GM19438 (cell line): ENCODE measurements around the gene SGMS1.
"Not testable (repeated sequence)": the region's sequence is repeated elsewhere in the genome, so short reads cannot be mapped to it uniquely, and the experiment has no call there.

Experiments
- ATAC-seq: cut with Tn5 transposase; IDR thresholded peaks from one replicate; pipeline ENCODE4 v1.9.1; 2021; ENCODE audit warnings: low read depth; ENCODE audit not compliant: unreplicated experiment

The SGMS1 gene

DNA sequence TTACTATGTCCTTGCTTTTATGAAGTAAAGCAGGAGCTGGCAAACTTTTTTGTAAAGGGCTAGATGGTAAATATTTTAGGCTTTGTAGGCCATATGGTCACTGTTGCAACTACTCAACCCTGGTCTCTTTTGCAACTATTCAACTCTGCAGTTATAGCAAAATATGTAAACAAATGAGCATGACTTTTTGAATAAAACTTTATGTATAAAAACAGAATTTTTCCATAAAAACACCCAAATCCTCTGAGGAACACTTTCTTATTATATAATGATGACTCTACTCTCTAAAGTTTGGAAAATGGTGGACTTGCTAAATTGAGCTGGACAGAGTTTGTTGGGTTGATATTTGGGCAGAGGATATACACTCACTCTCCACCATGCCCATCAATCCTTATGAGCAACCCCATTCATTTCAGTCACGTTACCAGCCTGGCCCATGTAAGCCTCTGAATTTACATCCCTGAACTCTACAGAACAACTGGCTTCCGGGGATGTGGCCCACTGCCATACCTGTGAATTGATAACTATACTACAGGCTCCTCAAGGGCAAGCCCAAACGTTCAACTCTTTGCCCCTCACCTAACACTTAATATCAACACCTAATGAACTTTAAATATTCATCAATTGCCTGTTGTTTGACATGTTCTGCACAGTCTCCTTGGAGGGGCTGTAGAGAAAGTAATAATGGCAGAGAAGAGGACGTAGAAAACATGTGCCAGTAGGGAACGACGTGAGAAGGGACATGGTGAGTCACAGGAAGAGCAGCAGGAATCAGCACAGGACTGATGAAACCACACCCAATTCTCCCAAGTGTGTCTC lies 37.6 kb downstream of the SGMS1 start:
- no peak for ATAC-seq

GRCh38 chr10:50582766-50583762 lies 40.7 kb downstream of the SGMS1 start:
- ATAC-seq, result no peak

GRCh38 chr10:50582046-50582445 lies 41.7 kb downstream of the SGMS1 start:
- ATAC-seq, result no peak

GRCh38 chr10:50580262-50580891 lies 43.4 kb downstream of the SGMS1 start:
- no peak for ATAC-seq

DNA sequence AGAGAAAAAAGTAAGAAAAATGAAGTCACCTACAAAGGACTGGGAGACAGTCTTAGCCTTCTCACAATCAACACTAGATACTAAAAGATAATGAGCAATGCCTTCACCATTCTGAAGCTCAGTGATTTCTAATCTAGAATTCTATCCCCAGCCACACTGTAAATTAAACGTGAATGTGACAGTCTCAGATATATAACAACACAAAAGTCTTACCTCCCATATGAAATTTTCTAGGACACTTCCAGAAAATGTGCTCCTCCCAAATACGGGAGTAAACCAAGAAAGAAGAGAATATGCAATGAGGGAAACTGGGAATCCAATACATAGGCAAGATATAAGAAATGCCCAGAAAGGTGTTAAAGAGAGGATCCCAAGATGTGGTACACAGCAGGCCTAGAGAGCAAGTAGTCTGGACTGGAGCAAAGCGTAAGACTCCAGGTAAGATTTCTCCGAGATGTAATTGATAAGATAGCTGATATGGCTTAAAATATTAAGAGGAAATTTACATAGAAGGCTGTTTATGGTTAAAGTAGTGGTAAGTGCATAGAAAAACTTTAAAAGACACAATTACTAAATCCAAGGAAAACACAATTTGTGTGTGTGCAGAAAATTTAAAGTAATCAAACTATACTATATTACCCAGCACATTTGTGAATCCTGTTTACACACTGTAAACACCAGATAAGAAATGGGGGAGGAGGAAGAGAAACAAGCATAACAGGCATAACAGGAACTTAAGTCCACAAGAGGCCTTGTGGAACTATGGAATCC lies 44.1 kb downstream of the SGMS1 start:
- no peak for ATAC-seq

GRCh38 chr10:50578949-50579348 lies 44.8 kb downstream of the SGMS1 start:
- no peak for ATAC-seq

- no peak for ATAC-seq
Measured at GRCh38 chr10:50577681-50578350, 45.9 kb downstream of the SGMS1 start.

DNA sequence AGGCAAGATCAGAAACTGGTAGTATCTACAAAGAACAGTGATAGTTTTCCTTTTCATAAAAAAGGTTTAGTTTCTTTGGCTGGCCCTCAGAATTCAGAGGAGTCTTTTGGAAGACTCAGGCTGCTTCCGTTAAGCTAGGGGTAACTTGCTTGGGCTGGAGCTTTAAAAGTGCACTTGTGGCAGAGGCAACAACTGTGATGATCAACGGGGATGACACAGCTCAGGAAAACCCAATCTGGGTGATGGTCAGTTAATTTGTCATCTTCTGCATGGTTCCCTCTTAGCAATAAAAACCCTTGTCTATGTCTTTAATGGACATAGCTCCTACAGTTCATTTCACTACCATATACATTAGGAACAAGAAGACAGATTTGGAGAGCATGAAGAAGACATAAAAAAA lies 46.7 kb downstream of the SGMS1 start:
- no peak for ATAC-seq

- ATAC-seq, result no peak
Measured at GRCh38 chr10:50576245-50576815, 47.4 kb downstream of the SGMS1 start.

- ATAC-seq, result no peak
Measured at GRCh38 chr10:50575477-50576244, 48.1 kb downstream of the SGMS1 start.

GRCh38 chr10:50574931-50575330 lies 48.8 kb downstream of the SGMS1 start:
- no peak for ATAC-seq

DNA sequence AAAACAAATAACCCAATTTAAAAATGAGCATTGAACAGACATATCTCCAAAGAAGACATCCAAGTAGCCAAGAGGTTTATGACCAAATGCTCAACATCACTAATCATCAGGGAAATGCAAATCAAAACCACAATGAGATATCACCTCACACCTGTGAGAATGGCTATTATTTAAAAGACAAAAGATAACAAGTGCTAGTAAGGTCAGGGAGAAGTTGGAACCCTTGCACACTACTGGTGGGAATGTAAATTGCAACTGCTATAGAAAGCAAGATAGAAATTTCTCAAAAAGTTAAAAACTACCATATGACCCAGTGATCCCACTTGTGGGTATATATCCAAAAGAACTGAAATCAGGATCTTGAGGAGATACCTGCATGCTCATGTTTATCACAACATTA lies 49.5 kb downstream of the SGMS1 start:
- no peak for ATAC-seq

DNA sequence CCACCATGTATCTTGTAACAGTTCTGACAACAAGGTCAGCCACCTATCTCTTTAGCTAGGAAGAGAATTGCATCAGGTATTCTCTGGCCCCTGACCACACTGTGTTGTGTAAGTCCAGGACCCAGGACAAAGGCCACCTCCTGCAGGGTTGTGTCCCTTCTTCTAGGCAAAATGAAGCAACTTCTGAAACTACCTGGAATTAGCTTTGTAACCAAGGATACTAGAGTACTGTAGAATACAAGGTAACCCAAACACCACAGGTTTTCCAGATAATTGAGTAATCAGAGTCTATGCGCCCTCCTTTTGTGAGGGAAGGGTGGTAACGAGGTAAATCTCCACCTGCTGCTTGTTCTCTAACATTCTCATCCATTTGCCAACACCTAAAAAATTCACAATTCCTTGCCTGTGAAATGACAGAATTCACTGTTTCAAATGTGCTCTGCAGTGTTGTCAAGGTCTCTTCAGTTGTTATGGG lies 51.7 kb downstream of the SGMS1 start:
- ATAC-seq, result no peak

DNA sequence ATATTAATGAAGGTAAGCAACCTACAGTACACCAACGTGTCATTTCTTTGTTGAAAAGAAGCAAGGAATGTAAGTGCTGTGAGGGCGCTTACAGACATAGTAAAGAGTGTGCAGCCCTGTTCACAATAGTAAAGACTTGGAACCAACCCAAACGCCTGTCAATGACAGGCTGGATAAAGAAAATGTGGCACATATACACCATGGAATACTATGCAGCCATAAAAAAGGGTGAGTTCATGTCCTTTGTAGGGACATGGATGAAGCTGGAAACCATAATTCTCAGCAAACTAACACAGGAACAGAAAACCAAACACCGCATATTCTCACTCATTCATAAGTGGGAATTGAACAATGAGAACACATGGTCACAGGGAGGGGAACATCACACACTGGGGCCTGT lies 55.0 kb downstream of the SGMS1 start:
- ATAC-seq, result not testable (repeated sequence)

GRCh38 chr10:50567384-50567783 lies 56.4 kb downstream of the SGMS1 start:
- no peak for ATAC-seq

GRCh38 chr10:50566150-50566549 lies 57.6 kb downstream of the SGMS1 start:
- no peak for ATAC-seq

GRCh38 chr10:50565301-50566083 lies 58.3 kb downstream of the SGMS1 start:
- ATAC-seq, result no peak

DNA sequence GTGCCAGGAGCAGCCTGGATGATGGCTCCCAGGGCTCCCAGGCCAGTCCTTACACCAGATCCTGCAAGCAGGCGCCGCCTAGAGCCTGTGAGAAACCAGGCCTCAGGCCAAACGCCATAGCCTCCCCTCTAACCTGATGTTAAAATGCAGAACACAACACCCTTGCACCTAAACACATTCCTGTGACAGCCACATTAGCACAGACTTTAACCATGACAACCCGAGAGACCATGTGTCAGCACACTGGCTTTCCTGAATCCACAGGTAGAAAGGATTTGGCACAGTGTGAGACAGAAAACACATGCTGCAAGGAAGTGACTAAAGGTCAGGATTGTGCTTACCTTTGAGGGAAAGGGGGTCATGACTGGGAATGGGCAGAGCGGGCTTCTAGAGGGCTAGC lies 59.9 kb downstream of the SGMS1 start:
- no peak for ATAC-seq
